ENCODE data around the gene RALGDS.

The RALGDS gene

GRCh38 chr9:133141833-133142595 is 21.0 kb upstream of the RALGDS start:
- H3K4me3 ChIP-seq (ENCODE audit: low read depth, low read length), result no peak overlapping the region
- no peak for DNase-seq (ENCODE audit: low read depth, low spot score)
- in situ Hi-C loops (cut with HindIII; ENCODE audit: low sequenced_read_pairs), result no loop called here
- no peak for TF ChIP-seq CTCF (IDR thresholded peaks at IDR 0.05; ENCODE audit: low read depth, low read length)

GRCh38 chr9:133140606-133141005 is 19.6 kb upstream of the RALGDS start:
- DNase-seq (ENCODE audit: low read depth, low spot score), result no peak
- no peak for TF ChIP-seq CTCF (IDR thresholded peaks at IDR 0.05; ENCODE audit: low read depth, low read length)
- no peak overlapping the region for H3K4me3 ChIP-seq (ENCODE audit: low read depth, low read length)
- in situ Hi-C loops (cut with HindIII; ENCODE audit: low sequenced_read_pairs), result no loop called here

GRCh38 chr9:133140174-133140505 is 19.1 kb upstream of the RALGDS start:
- no peak for TF ChIP-seq CTCF (IDR thresholded peaks at IDR 0.05; ENCODE audit: low read depth, low read length)
- H3K4me3 ChIP-seq (ENCODE audit: low read depth, low read length), result no peak overlapping the region
- in situ Hi-C loops (cut with HindIII; ENCODE audit: low sequenced_read_pairs), result no loop called here
- no peak for DNase-seq (ENCODE audit: low read depth, low spot score)

- in situ Hi-C loops (cut with HindIII; ENCODE audit: low sequenced_read_pairs), result no loop called here
- no peak for DNase-seq (ENCODE audit: low read depth, low spot score)
- no peak for TF ChIP-seq CTCF (IDR thresholded peaks at IDR 0.05; ENCODE audit: low read depth, low read length)
Measured at GRCh38 chr9:133139246-133140173, 18.5 kb upstream of the RALGDS start.

GRCh38 chr9:133137451-133138231 is 16.6 kb upstream of the RALGDS start:
- in situ Hi-C loops (cut with HindIII; ENCODE audit: low sequenced_read_pairs), result no loop called here
- no peak overlapping the region for H3K4me3 ChIP-seq (ENCODE audit: low read depth, low read length)
- no peak for DNase-seq (ENCODE audit: low read depth, low spot score)
- TF ChIP-seq CTCF (IDR thresholded peaks at IDR 0.05; ENCODE audit: low read depth, low read length), result no peak

More at GRCh38 chr9:133139246-133140173, 18.5 kb upstream of the RALGDS start:
- no peak overlapping the region for H3K4me3 ChIP-seq (ENCODE audit: low read depth, low read length)

- no peak overlapping the region for H3K4me3 ChIP-seq (ENCODE audit: low read depth, low read length)
- in situ Hi-C loops (cut with HindIII; ENCODE audit: low sequenced_read_pairs), result no loop called here
- DNase-seq (ENCODE audit: low read depth, low spot score), result peak; percentile 96
- TF ChIP-seq CTCF (IDR thresholded peaks at IDR 0.05; ENCODE audit: low read depth, low read length), result no peak
Measured at GRCh38 chr9:133135146-133135745, 14.2 kb upstream of the RALGDS start.
